HG02571 (cell line): ENCODE results near the gene BARHL2.

Experiments used
- ATAC-seq: cut with Tn5 transposase; IDR thresholded peaks from one replicate; pipeline ENCODE4 v1.9.1; 2021; ENCODE audit warnings: mild to moderate bottlenecking, moderate library complexity; ENCODE audit not compliant: unreplicated experiment

Gene BARHL2

DNA sequence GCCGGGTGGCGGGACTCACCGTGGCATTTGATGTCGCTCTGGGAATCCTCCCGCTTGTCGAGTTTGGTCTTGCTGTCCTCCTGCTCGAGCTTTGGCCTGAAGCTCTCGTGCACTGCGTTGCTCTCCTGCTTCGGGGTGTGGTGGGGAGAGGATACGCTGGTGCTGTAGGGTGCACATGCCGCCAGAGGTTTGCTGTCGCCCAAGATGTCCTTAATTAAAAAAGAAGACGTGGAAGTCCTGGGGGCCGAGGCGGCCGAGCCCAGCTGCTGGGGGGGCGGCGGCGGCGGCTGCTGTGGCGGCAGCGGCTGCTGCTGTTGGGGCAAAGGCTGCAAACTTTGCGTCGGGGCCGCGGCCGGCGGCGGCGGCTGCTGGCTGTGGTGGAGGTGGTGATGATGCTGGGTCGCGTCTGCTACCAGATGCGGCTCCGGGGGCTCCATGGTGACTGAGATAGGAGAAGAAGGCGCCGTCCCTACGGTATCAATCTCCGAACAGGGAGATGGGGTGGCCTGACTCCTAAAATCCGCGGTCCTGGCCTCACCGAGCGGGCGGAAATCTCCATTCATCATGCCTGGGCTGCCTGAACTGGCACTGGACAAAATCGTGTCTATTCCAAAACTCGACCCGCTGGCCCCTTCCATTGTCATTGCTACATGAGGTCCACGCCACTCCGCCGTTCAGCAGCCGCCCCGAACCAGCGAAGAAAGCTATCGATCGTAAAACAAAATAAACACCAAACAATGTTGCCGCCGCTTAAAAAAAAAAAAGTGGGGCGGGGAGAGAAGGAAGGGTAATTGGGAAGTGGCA, at the start of gene BARHL2:
Gene BARHL2 (minus strand): TSS at position 751 of the 804 bp plus-strand sequence. CDS start 107 bp downstream, at position 644.
- no peak for ATAC-seq

DNA sequence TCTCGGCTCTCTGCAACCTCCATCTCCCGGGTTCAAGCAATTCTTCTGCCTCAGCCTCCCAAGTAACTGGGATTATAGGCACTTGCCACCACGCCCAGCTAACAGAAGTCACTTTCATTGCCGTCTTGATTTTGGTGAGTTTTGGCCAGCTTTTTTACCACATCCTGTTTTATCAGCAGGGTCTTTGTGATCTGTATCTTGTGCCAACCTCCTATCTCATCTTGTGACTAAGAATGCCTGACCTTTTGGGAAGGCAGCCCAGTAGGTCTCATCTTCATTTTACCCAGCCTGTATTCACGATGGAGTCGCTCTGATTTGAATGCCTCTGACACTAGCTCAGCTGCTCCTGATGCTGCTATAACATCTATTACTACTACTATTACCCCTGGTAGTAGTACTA, 46.8 kb upstream of the BARHL2 start:
- no peak for ATAC-seq

DNA sequence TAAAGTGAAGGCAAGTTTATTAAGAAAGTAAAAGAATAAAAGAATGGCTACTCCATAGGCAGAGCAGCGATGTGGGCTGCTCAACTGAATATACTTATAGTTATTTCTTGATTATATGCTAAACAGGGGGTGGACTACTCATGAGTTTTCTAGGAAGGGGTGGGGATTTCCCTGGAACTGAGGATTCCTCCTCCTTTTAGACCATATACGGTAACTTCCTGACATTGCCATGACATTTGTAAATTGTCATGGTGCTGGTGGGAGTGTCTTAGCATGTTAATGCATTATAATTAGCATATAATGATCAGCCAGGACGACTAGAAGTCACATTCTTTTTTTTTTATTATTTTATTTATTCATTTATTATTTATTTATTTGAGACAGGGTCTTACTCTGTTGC, 46.4 kb upstream of the BARHL2 start:
- no peak for ATAC-seq

DNA sequence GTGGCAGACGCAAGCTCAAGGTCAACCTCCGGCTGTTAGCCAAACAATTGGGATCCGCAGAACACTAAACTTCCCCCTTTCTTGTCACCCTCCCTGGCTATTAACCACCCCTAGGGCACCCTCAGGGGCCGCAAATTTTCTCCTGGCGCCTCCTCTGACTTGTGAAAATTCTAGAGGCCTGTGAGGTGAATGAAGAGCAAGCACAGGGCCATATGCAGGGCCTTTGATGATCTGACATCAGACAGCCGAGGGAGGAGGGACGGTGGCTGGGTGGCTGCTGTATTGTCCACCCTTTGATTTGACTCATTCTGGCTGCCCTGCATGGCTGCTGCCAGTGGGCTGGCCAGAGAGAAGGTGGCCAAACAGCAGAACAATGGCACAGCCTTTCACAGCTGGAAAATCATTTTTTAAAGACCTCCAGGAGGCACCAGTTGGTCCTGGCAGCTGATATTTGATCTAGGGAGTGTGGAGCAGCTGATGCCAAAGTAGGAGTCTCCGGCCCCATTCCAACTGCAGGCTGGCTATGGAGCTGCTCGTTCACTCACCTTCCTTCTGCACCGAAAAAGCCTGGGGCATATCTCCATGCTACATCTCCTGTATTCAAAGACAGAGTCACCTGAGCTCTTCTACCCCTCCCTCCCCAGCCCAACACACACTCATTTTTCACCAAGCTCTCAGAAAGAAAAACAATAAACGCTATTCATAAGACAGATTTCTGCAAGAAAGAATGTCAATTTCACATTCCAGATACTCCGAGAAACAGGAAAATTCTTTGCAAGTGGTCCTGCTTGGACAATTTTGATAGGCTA, 44.9 kb upstream of the BARHL2 start:
- ATAC-seq = no peak

DNA sequence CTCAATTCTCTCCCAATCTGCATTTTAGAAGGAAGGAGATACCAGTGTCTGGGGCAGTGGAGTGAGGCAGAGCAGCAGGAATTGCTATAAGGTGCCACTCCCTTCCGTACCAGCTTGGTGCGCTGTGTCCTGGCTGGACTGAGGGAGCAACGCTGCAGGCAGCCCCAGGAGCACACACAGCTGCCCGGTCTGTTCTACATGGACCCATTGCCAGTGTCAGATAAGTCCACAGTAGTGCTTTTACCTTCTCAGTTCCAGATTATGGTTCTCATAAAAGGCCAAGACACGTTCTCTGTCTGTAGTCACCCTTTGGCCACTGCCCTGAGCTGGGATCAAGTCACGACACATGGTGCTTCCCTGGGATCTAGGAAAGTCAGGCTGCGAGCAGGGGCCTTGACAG, 44.1 kb upstream of the BARHL2 start:
- no peak for ATAC-seq

DNA sequence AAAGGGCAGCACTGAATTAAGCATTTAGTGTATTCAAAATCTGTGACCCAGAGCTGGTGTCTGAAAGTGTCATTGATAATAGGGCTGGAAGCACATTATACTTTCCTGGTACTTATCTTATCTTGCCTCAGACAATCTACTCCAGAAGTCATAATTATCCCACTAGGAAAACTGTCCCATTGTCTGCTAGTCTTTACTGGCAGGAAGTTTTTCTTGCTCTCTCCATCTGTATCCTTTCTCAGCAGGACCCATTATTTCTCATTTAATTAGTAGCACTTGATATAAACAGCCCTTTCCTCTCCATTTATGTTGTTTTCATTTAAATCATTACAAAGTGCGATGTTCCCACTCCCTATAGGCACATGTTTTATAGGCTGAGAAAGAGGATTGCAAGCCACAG, 36.5 kb upstream of the BARHL2 start:
- no peak for ATAC-seq

DNA sequence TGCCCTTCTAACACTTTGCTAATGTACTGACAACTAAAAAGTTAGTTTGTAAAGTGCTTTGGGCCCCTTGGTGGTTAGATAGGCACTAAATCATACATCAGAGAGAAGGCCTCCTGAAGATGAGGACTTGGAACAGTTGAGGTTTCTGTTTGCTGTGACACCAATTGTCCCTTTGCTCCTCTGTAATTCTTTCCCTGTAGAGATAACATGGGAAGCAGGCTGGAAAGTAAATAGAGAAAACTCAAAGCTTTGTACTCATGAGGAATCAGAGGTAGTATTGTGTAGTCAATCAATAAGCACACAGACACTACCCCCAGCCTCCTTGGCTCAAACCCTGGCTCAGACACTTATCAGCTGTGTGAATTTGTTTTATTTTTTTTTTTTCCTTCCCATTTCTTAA, 31.6 kb upstream of the BARHL2 start:
- no peak for ATAC-seq

DNA sequence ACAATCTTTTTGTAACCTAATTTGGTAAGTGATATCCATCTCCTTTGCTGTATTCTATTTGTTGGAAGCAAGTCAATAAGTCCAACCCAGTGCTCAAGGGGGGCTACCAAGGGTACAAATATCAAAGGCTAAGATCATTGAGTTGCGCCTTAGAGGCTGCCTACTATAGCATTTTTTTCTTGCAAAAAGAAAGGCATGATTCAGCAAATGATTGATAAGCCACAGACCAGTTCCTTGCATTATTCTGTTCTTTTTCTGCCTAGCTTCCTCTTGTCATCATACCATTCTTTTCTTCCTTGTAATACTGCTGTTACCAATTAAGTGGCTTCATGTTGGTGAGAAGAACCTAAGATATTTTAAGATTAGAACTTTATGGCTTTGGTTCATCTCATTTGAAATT, 29.8 kb upstream of the BARHL2 start:
- ATAC-seq = no peak

DNA sequence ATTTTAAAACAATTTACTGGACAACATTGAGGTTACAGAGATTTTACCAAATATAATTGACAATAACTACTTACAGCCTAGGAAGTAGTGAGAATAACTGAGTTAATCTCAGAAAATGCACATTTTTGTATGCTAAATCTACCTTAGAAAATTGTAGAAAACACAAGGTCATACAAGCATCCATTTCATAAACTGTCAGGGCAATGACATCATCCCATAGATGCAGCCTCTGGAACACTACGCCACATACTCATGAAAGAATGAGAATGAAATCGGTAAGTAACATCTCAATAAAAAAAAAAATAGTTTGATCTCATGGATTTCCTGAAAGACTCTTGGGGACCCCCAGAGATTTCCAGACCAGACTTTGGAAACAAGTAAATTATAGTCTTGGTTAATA, 28.9 kb upstream of the BARHL2 start:
- ATAC-seq = no peak

DNA sequence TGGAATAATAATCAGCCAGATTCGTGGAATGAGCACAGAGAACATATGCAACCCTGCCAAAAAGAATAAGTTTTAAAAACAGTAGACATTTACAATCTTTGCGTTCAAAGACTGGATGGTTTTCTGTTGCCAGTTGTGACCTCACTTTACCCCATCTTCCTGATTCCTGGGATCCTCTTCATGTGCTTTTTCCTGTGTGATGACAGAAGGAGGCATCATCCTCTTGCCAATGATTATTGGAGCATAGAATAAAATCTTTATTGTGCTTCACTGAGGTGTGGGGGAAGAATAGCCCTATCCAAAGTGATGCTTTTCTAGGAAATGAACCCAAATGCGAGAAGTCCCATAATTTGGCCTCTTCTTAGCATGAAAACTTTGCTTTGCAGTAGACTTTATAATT, 15.0 kb upstream of the BARHL2 start:
- no peak for ATAC-seq

DNA sequence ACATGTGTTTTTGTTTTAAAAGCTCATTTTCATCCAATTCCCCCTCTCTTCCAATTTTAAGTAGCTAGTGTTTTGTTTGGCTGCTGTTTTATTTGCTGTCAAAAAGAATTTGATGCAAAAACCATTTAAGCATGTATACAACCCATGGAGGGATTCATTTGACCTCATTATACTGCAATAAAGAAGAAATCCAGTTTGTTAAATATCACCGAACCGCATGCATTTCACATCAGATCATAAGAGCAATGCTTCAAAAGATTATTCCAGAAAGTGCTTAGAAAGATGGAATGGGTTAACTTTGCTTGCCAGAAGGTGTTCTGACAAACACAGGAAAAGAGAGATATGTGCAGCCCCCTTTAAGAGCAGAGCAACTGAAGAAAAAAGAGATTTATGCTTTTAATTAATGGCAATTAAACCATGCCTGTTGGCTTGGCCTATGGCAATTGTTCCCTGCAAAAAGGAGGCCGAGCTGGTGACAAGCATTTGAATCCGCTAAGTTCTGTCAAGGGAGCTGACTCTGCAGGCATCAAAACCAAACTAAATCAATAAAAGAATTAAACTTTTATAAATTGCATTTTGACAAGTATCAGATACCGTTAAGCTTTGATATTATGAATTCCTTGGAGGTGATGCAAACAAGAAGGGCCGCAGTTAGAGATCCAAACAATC, 14.4 kb upstream of the BARHL2 start:
- ATAC-seq = no peak

DNA sequence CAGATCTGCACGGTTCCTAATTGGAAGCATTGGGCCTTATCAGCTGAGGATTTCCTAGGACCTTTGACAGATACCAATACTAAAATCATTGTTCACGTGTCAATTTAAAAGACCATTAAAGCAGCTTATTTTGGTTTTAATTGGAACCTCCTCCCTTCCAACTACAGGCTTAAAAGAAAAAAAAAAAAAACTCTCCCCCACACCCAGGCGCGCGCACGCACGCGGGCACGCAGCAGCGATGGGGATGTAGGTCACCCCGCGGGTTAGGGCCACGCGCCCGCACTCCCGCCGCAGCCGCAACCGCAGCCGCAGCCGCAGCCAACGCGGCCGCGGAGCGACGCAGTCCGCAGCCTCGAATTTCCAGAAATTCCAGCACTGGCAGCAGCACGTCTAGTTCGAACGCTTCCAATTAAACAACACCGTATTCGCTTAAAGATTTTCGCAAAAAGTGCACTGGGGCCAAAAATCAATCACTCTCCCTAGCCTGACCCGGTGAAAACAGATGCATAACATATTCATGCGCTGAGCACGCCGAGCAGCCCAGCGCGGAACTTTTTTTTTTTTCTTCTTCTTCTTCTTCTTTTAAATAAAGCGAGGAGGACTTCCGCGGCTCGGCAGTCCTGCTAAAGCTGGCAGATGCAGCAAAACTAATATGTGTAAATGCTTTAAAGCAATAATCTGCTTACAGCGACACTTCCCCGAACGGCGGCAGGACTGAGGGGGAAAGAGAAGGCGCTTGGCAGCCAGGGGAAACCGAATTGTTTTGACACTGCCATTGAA, 13.3 kb upstream of the BARHL2 start:
- ATAC-seq = no peak

DNA sequence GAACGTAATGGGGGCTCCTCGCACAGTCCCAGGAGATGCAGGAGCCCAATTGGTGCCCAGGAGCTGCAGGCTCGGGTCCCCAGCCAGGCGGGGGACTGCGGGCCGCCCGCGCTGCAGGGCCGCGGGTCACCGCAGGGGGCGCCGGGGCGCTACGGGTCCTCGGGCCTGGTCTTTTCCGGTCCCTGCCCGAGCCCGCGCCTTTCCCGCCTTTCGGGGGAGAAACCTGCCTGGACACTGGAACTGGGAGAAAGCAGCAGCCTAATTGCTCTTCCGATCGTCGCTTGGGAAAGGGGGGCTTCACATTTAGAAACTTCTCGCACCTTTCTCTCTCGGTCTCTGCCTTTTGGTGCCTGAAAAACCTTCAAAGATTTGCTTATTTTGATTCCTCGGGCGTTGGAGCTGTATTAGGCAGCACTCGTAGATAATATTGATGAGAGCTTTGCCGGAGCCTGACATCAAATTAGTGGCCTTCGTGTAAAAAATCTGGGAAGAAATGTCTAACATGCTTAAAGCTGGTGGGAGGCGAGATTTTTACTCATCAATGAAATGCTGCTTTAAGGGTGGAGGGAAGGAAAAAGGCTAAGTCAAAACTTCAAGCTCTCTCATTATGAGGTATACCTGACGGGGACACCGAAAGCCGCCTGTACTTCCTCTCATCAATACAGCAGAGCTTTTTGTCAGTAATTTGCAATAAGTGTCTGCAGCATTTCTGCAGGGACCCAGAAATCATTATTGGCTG, 12.6 kb upstream of the BARHL2 start:
- ATAC-seq = no peak

DNA sequence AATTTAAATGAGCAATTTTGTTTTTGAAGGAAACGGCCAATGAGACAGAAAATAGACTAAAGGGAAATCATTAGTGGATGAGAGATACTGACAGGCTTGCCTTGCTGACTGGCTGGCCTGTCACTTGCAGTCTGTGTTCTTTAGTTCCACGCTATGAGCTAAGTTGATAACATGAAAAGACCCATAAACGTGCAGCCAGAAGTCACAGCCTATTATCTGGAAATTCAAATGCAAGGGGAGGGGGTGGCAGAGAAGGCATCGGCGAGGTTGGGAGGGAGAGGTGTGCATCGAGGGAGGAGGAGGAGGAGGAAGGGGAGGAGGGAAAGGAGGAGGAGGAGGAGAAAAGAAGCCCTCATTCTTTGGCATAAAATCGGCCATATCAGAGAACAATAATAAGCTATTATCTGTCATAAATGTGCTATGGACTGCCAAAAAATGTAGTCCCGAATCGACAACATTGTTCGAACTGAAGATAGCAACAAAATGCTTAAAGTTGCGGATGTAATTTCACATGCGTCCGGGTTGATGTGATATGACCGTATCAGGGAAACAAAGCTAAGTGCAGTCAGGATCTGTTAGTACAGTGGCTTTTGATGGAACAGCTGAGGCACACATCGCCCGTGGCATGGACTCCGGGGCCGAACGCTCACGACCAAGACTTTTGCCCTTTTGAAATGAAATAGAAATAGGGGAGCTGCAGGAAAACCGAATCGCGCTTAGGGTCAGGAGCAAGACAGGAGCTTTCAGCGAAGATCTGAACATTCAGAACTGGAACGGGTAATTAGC, 11.6 kb upstream of the BARHL2 start:
- no peak for ATAC-seq

DNA sequence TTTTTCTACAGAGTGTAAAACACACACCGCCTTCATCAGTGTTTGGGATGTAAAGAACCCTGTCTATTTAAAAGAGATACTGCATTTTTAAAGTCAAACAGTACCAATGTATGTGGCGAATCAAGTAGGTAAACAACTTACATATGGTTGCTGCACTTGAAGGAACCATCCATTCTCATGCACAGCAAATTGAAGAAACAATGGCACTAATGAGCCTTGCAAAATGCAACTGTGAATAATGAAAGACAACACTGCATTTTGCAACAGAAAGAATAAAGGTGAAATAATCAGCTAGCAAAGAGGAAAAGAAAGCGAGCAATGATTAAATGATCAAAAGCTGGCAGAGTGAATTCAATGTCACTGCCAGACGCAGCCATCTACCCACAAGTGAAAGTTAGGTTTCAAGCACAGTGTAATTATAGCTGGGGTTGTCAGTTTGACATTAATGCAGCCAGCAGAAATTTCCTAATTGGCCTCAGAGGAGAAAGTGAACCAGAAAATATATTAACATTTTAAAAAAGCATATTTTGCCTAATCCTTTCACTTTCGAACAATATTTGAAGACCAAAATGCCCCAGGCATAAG, 10.9 kb upstream of the BARHL2 start:
- no peak for ATAC-seq

DNA sequence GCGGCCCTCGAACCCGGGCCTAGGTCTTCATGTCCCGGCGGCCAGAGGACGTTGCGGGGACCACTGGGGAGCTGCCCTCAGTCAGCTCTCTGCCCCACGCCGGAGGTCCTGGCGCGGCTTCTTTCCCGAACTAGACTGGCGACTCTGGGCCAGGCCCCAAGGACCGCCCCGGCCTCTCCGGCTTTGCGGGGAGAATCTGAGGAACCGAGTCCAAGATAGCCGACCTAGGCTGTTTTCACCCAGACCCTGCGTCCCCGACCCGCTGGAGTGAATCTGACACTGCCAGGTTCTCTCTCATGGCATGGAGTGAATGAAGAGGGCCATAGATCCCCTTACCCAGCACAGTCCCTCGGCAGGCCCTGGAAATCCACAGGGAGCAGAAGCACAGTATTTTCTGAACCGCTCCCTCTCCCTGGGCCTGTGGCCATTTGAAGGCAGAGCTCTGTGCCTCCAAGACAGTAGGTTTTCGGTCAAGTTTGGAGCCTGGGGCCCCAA, 9.9 kb upstream of the BARHL2 start:
- ATAC-seq = no peak

DNA sequence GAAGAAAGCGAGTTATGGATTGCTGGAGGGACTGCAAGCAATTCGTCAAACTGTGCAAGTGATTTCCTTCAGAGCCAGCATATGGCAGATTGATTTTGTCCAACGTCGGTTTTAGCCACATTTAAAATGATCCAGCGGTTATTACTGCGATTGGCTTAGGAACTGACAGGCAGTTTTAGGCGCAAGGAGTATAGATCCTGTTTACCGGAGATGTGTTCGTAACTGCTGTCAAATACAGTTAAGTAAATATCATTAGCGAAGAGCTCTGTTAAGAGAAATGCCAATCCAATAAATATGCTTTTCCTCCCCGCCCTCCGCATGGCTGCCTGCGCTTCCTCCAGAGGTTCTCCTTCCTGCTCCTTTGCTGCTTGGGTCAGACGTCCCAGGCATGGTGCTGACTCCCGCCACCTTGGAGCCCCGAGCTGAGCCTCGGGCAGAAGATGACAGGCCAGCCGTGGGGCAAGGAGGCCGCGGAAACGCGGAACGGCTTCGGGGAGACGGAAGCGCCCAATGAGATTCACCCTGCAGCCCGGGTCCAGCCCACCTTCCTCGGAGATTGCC, 9.4 kb upstream of the BARHL2 start:
- no peak for ATAC-seq

DNA sequence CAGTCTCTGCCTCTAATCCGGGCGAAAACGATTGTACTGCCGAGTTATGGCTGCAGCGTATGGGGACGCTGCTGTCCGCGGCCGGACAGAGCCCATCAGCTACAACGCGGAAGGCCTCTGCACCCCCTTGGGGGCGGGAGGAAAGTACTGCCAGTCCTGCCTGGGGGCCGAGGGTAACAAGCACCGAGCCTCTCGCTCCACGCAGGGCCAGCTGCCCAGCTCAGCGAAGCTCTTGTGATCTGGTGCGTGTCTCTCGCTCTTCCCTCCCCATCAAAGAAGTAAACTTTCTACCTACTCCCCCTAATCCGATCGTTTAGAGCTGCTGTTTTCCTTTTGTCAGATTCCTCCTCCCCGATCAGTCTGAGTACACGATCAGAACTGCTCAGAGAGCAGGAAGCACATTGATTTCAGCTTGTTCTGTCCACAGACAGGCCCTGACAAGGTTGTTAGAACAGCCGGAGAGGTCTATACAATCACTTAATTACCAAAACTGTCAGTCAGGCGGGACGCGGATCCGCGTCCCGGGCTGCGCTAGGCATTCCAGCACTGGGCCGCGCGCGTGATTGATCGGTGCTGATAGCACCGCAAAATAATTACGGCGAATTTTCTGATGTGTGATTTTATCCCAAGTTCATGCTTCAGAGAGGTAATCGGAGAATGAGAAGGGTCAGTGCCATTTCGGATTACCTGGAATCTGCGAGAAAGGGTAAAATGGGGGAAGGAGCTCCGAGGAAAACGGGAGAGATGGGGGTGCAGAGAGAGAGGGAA, 8.7 kb upstream of the BARHL2 start:
- ATAC-seq = no peak
